K562 (cell line): Measurements from ENCODE around the gene PDK3. TPM values are rescaled to one million over a fixed set of nuclear protein-coding genes. Genes with fewer than 3 reads are reported as not detected.

Experiments
- ATAC-seq: fragments of 200-7000 bp; cut with Tn5 transposase; 3 replicates; pipeline ENCODE4 v1.9.1; 2020; ENCODE audit warnings: moderate library complexity
- BruUV-seq: library from RNA; stranded (reverse); fragments of 400-500 nt; replicated peaks from 2 replicates; lab custom pipeline; 2021; lab: Mats Ljungman, UMichigan
- CTCF ChIA-PET: fragments of 300-600 bp; formaldehyde crosslinking; extraction: SDS; loops from one replicate; lab custom pipeline; 2021; ENCODE audit warnings: low intra/inter-chr PET ratio; lab: Yijun Ruan, JAX
- POLR2A ChIA-PET: fragments of 300-600, 350-650 bp; sonication (Branson Sonifier 250); formaldehyde crosslinking; extraction: SDS; loops from one replicate; lab custom pipeline; 2021; ENCODE audit warnings: antibody characterized with exemption, inconsistent platforms; lab: Yijun Ruan, JAX
- DNase-seq, 4 experiments: peaks; one replicate each; pipeline versions ENCODE4 v3.0.0 to v3.0.0-alpha.2; 2011 to 2018; ENCODE audit warnings: low spot score in 3 of 4, mixed read lengths in 3 of 4; ENCODE audit errors: extremely low read depth in 1 of 4
- FAIRE-seq: peaks from 2 replicates; lab custom pipeline; 2011; peaks lifted over from hg19 to GRCh38; lab: Jason Lieb, UNC
- H2AFZ ChIP-seq: 2 replicates; pipeline ENCODE4 v1.6.0; 2011; ENCODE audit warnings: low read depth, low read length, control low read depth, inconsistent platforms
- H3K27ac ChIP-seq: fragments of 200-600 bp; 3 replicates; pipeline ENCODE4 v1.8.0; 2011; ENCODE audit warnings: low read depth, mild to moderate bottlenecking, control low read depth, inconsistent platforms, low read length, moderate library complexity, mixed read lengths; ENCODE audit errors: extremely low read depth
- H3K27me3 ChIP-seq, 2 experiments: fragments of 300-600 bp in 1 of 2; 2 replicates in 1 of 2; 3 replicates in 1 of 2; pipeline versions ENCODE4 v1.6.0 to v1.8.0; 2011; ENCODE audit warnings: inconsistent platforms in 2 of 2, low read length in 2 of 2, mild to moderate bottlenecking in 1 of 2, mixed read lengths in 1 of 2, moderate library complexity in 1 of 2; ENCODE audit not compliant: control insufficient read depth in 2 of 2, insufficient read depth in 2 of 2
- H3K36me3 ChIP-seq: fragments of 300-600 bp; 3 replicates; pipeline ENCODE4 v1.8.0; 2011; ENCODE audit warnings: mild to moderate bottlenecking, low read length, inconsistent platforms; ENCODE audit not compliant: control insufficient read depth, insufficient read depth
- H3K4me1 ChIP-seq, 2 experiments: fragments of 200-600 bp in 1 of 2; replicated peaks in 1 of 2; 2 replicates in 1 of 2; 3 replicates in 1 of 2; pipeline versions ENCODE4 v1.5.1 to v1.8.0; 2011; ENCODE audit warnings: inconsistent platforms in 2 of 2, low read length in 2 of 2, mild to moderate bottlenecking in 1 of 2, mixed read lengths in 1 of 2, moderate library complexity in 1 of 2; ENCODE audit not compliant: control insufficient read depth in 2 of 2, insufficient read depth in 2 of 2
- H3K4me2 ChIP-seq: 2 replicates; pipeline ENCODE4 v1.6.1; 2011; ENCODE audit warnings: low read length, control low read depth, inconsistent platforms, mixed read lengths; ENCODE audit not compliant: insufficient read depth
- H3K4me3 ChIP-seq: fragments of 200-600 bp; sonication (generic), shearing (Covaris generic); 2 replicates; pipeline ENCODE4 v1.5.1; 2016; ENCODE audit warnings: control low read depth, inconsistent platforms
- H3K79me2 ChIP-seq: fragments of 200-600 bp; 3 replicates; pipeline ENCODE4 v1.8.0; 2011; ENCODE audit warnings: low read length, inconsistent platforms; ENCODE audit not compliant: control insufficient read depth, insufficient read depth
- H3K9ac ChIP-seq, 2 experiments: 2 replicates each; pipeline versions ENCODE4 v1.6.0 to v1.6.1; 2011; ENCODE audit warnings: low read depth in 2 of 2, low read length in 2 of 2, control low read depth in 1 of 2, inconsistent platforms in 1 of 2, mild to moderate bottlenecking in 1 of 2, mixed read lengths in 1 of 2; ENCODE audit not compliant: insufficient read depth in 1 of 2
- H3K9me1 ChIP-seq: one replicate; pipeline ENCODE4 v1.6.0; 2011; ENCODE audit warnings: inconsistent platforms, mild to moderate bottlenecking, low read length, moderate library complexity; ENCODE audit not compliant: control insufficient read depth, insufficient read depth
- H3K9me3 ChIP-seq: replicated peaks from 2 replicates; pipeline ENCODE4 v1.5.1; 2011; ENCODE audit warnings: low read depth, low read length, inconsistent platforms; ENCODE audit not compliant: control insufficient read depth, insufficient read depth
- H4K20me1 ChIP-seq: replicated peaks from 2 replicates; pipeline ENCODE4 v1.6.1; 2011; ENCODE audit warnings: low read length, inconsistent platforms, mixed read lengths; ENCODE audit not compliant: control insufficient read depth, insufficient read depth
- ATF3 ChIP-seq, 2 experiments: fragments of 450-650 bp in 1 of 2; sonication (generic) in 1 of 2; formaldehyde crosslinking in 1 of 2; IDR thresholded peaks in 1 of 2; conservative IDR thresholded peaks in 1 of 2; 2 replicates each; pipeline versions ENCODE4 v1.6.1 to v1.8.1; 2016 to 2023; ENCODE audit warnings: mild to moderate bottlenecking in 2 of 2, moderate library complexity in 2 of 2, inconsistent platforms in 1 of 2, missing genetic modification reagents in 1 of 2
- CTCFL ChIP-seq: IDR thresholded peaks from 2 replicates; pipeline ENCODE4 v1.6.1; 2011; ENCODE audit warnings: borderline replicate concordance, low read depth, mild to moderate bottlenecking, moderate library complexity, low read length; ENCODE audit not compliant: insufficient read depth, poor library complexity, severe bottlenecking
- GATA2 ChIP-seq: sonication (generic); formaldehyde crosslinking; IDR thresholded peaks from 2 replicates; pipeline ENCODE4 v1.4.0; 2020; ENCODE audit warnings: mild to moderate bottlenecking, missing genetic modification reagents
- ZNF444 ChIP-seq: fragments of 250-450 bp; sonication (Bioruptor Pico); IDR thresholded peaks from 2 replicates; pipeline ENCODE4 v1.4.0; 2020; ENCODE audit warnings: mild to moderate bottlenecking, moderate library complexity
- WGBS: fragments of 100-300 bp; shearing (Covaris generic); methylation state at CpG from one replicate; pipeline ENCODE4 v1.1.6; 2016; ENCODE audit warnings: low coverage, mixed read lengths; ENCODE audit not compliant: insufficient coverage; ENCODE audit errors: missing lambda C conversion rate; 5-methylcytosine and 5-hydroxymethylcytosine counted together
- in situ Hi-C: fragments of 300-500 bp; cut with MboI; formaldehyde crosslinking; loops from 4 replicates; pipeline ENCODE4 v1.15.0; 2018; ENCODE audit warnings: inconsistent platforms, mixed read lengths
- intact Hi-C: fragments of 100-400 bp; cut with micrococcal nuclease; formaldehyde crosslinking; loops from 2 replicates; pipeline ENCODE4 v1.14.2; 2022
- polyA plus RNA-seq, 8 experiments: library from polyadenylated mRNA; depleted of rRNA in 4 of 8; stranded (reverse) in 5 of 8; unstranded in 3 of 8; fragments of >200 nt; fragmentation: Nextera tagmentation in 2 of 8; fragmentation: Illumina TruSeq in 1 of 8; extraction: Ambion mirVana in 2 of 8; extraction: Trizol in 1 of 8; gene quantifications; 2 replicates each; pipeline versions ENCODE4 v1.2.1 to v1.2.3, GENCODE V29; 2011 to 2014; ENCODE audit warnings: inconsistent platforms in 1 of 8, missing spikeins in 1 of 8
- total RNA-seq, 7 experiments: library from RNA; depleted of rRNA in 6 of 7; stranded (reverse); fragments of >200 nt in 6 of 7; fragmentation: Illumina TruSeq in 2 of 7; extraction: Trizol in 2 of 7; gene quantifications; 2 replicates each; pipeline versions ENCODE4 v1.2.1 to v1.2.3, GENCODE V29; 2011 to 2021; ENCODE audit warnings: low replicate concordance in 1 of 7
- TF ChIP-seq, protein P1 (sequence below), 3 experiments: IDR thresholded peaks in 2 of 3; conservative IDR thresholded peaks in 1 of 3; 2 replicates each; pipeline ENCODE4 v1.5.1; 2011 to 2012; ENCODE audit warnings: low read length in 3 of 3, mild to moderate bottlenecking in 3 of 3, control low read depth in 2 of 3, improper control_type of control experiment in 1 of 3, inconsistent platforms in 1 of 3, low read depth in 1 of 3, mixed read lengths in 1 of 3, moderate library complexity in 1 of 3; ENCODE audit not compliant: insufficient read depth in 2 of 3

PDK3 gene
- total and polyA plus RNA-seq, 9 of the 15 experiments (the other 6 are each of a cell fraction or from before 2014, with no cell fraction given) = 0.20 to 4.9 (median 0.95) TPM

- H3K27ac ChIP-seq = no peak overlapping the region
- H3K27me3 ChIP-seq = no peaks in the 10 kb centered on the region
- ChIA-PET POLR2A (no interaction called here), CTCF (no interaction called here)
- H3K36me3 ChIP-seq = no peaks in the 10 kb centered on the region
- BruUV-seq = no TSS peak
- no peak for ATAC-seq
- H3K79me2 ChIP-seq = no peaks in the 10 kb centered on the region
- no peak for TF ChIP-seq GATA2
- intact Hi-C loops (no loop called here), in situ Hi-C loops (no loop called here)
- H3K9ac ChIP-seq = no peak overlapping the region
- no peak overlapping the region for H3K4me3 ChIP-seq
- no peak for FAIRE-seq
- H3K4me1 ChIP-seq = no peaks in the 10 kb centered on the region
- WGBS = 2% methylated on average over 6 of the region's 8 CpGs
- no peak overlapping the region for H3K4me2 ChIP-seq
- no peaks in the 10 kb centered on the region; the same call in 1 of the 2 replicates for H3K9me3 ChIP-seq
- no peak overlapping the region for H2AFZ ChIP-seq
- DNase-seq = no peak
- H4K20me1 ChIP-seq = no peaks in the 10 kb centered on the region
- H3K9me1 ChIP-seq = no peaks in the 10 kb centered on the region
Measured at GRCh38 chrX:24424948-24425347, 40.1 kb upstream of the PDK3 start.

DNA sequence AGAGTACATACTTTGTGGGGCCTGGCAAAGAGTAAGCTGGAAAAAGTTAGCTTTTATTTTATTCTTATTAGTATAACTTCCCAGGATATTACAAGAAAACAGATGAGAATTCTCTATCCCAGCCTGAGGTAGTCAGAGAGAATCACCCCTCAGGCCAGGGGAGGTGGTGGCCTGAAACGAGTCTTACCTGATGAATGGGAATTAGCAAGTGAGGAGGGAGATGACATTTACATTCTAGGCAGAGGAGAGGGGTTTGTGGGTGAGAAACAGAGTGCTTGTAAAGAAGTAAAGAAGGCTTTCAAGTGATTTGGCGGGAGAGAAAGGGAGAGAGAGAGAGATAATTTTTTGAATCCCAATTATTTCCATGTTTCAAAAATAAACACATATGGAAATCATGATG is 39.3 kb upstream of the PDK3 start:
- no peak for FAIRE-seq
- WGBS = 0% methylated on average over 1 of the region's 2 CpGs
- in situ Hi-C loops = no loop called here
- no peak overlapping the region for H3K9ac ChIP-seq
- CTCF ChIA-PET = no interaction called here
- POLR2A ChIA-PET = no interaction called here
- H3K27me3 ChIP-seq = no peaks in the 10 kb centered on the region
- intact Hi-C loops = no loop called here
- H2AFZ ChIP-seq = no peak overlapping the region
- BruUV-seq = no TSS peak
- no peaks in the 10 kb centered on the region for H3K36me3 ChIP-seq
- no peaks in the 10 kb centered on the region for H3K79me2 ChIP-seq
- TF ChIP-seq, protein P1, sequence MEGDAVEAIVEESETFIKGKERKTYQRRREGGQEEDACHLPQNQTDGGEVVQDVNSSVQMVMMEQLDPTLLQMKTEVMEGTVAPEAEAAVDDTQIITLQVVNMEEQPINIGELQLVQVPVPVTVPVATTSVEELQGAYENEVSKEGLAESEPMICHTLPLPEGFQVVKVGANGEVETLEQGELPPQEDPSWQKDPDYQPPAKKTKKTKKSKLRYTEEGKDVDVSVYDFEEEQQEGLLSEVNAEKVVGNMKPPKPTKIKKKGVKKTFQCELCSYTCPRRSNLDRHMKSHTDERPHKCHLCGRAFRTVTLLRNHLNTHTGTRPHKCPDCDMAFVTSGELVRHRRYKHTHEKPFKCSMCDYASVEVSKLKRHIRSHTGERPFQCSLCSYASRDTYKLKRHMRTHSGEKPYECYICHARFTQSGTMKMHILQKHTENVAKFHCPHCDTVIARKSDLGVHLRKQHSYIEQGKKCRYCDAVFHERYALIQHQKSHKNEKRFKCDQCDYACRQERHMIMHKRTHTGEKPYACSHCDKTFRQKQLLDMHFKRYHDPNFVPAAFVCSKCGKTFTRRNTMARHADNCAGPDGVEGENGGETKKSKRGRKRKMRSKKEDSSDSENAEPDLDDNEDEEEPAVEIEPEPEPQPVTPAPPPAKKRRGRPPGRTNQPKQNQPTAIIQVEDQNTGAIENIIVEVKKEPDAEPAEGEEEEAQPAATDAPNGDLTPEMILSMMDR (IDR thresholded peaks at IDR 0.05 in 2 of 3, conservative IDR thresholded peaks at IDR 0.05 in 1 of 3; ENCODE audit: insufficient read depth in 2 of 3, low read depth in 1 of 3, low read length in 3 of 3) = no peak
- TF ChIP-seq CTCFL (no peak), ATF3 (IDR thresholded peaks at IDR 0.05) (no peak), ATF3 (CRISPR knock-in tag; conservative IDR thresholded peaks at IDR 0.05) (no peak), ZNF444 (CRISPR knock-in tag) (no peak)
- TF ChIP-seq, all 486 proteins: peak for 0
- no peaks in the 10 kb centered on the region for H3K4me1 ChIP-seq
- H3K27ac ChIP-seq = no peak overlapping the region
- no peak for ATAC-seq
- no peaks in the 10 kb centered on the region for H4K20me1 ChIP-seq
- H3K4me2 ChIP-seq = no peak overlapping the region
- DNase-seq = no peak
- no peaks in the 10 kb centered on the region; the same call in 1 of the 2 replicates for H3K9me3 ChIP-seq
- no peak overlapping the region for H3K4me3 ChIP-seq
- no peaks in the 10 kb centered on the region for H3K9me1 ChIP-seq
